Testis (tissue), 3 donors: Measurements from ENCODE around the gene ZEB2. TPM values are rescaled to one million over a fixed set of nuclear protein-coding genes. Genes with fewer than 3 reads are reported as not detected.

Source experiments
- DNase-seq: peaks from one replicate; pipeline ENCODE4 v3.0.0-alpha.2; 2019
- H3K27ac ChIP-seq, 2 donors: fragments of 200-600 bp; sonication (generic); one replicate each; pipeline ENCODE4 v1.5.1; 2019
- H3K27me3 ChIP-seq: fragments of 200-600 bp; sonication (generic); one replicate; pipeline ENCODE4 v1.5.1; 2019
- H3K36me3 ChIP-seq: fragments of 200-600 bp; sonication (generic); one replicate; pipeline ENCODE4 v1.5.1; 2017; ENCODE audit warnings: low read depth; ENCODE audit errors: missing control alignments
- H3K4me1 ChIP-seq: fragments of 200-600 bp; sonication (generic); one replicate; pipeline ENCODE4 v1.5.1; 2019
- H3K4me3 ChIP-seq, 2 donors: fragments of 200-600 bp; sonication (generic); one replicate each; pipeline ENCODE4 v1.5.1; 2017 to 2019
- H3K9me3 ChIP-seq: fragments of 200-600 bp; sonication (generic); one replicate; pipeline ENCODE4 v1.5.1; 2017
- CTCF ChIP-seq, 3 experiments: fragments of 450-650 bp in 2 of 3; fragments of 200-600 bp in 1 of 3; sonication (generic) in 1 of 3; IDR thresholded peaks; one replicate each; pipeline ENCODE4 v1.5.1; 2016 to 2019; ENCODE audit warnings: antibody characterized with exemption in 3 of 3, mild to moderate bottlenecking in 2 of 3, moderate library complexity in 1 of 3
- POLR2A ChIP-seq: fragments of 450-650 bp; IDR thresholded peaks from one replicate; pipeline ENCODE4 v1.6.1; 2017; ENCODE audit warnings: antibody characterized with exemption, mild to moderate bottlenecking, moderate library complexity
- WGBS, 2 donors: methylation state at CpG; one replicate each; pipeline ENCODE4 v1.1.5; 2018; 5-methylcytosine and 5-hydroxymethylcytosine counted together
- intact Hi-C: fragments of 100-400 bp; cut with DNase I; formaldehyde crosslinking; loops from one replicate; pipeline ENCODE4 v1.15.1; 2023; ENCODE audit warnings: low total_unique reads
- polyA plus RNA-seq: library from polyadenylated mRNA; stranded (reverse); fragments of 350-450 nt; fragmentation: Illumina TruSeq; extraction: RNeasy Lipid Tissue Mini Kit (QIAGEN cat#74804); gene quantifications from one replicate; pipeline ENCODE4 v1.2.3, GENCODE V29; 2014; ENCODE audit warnings: low read depth, low replicate concordance; ENCODE audit not compliant: insufficient read depth
- total RNA-seq, 2 donors: library from RNA; depleted of rRNA; stranded (reverse); fragments of >200 nt; gene quantifications; one replicate each; pipeline ENCODE4 v1.2.3, GENCODE V29; 2016

Gene ZEB2
- total and polyA plus RNA-seq, 3 donors from 2014 or later, result 38.7 to 96.4 (median 87.8) TPM

- Histone ChIP-seq H3K9me3 (no peaks in the 10 kb centered on the region), H3K27ac (peak overlapping the region in 1 of 2 donors; percentile 22), H3K36me3 (no peaks in the 10 kb centered on the region), H3K4me1 (no peaks in the 10 kb centered on the region), H3K4me3 (no peak overlapping the region), H3K27me3 (no peaks in the 10 kb centered on the region)
- 66 to 68% methylated on average over 2 of the region's 2 CpGs for WGBS, 2 donors
- intact Hi-C loops, result loop anchor here (10.0 kb wide), 1 partner anchor 1228 kb away; no protein-coding TSS in a partner anchor
- DNase-seq, result no peak
- TF ChIP-seq CTCF (IDR thresholded peaks at IDR 0.05), result no peak
- no peak for TF ChIP-seq POLR2A
Measured at GRCh38 chr2:144526831-144527230, 6.9 kb upstream of the ZEB2 start.

- no peaks in the 10 kb centered on the region for H3K27me3 ChIP-seq
- no peaks in the 10 kb centered on the region for H3K4me1 ChIP-seq
- no peaks in the 10 kb centered on the region for H3K9me3 ChIP-seq
- peak overlapping the region; percentile 65 to 75 for H3K4me3 ChIP-seq
- WGBS, 2 donors, result 1% methylated on average over 20 to 40 of the region's 58 CpGs
- DNase-seq, result peak; percentile 76
- H3K27ac ChIP-seq, result peak overlapping the region; percentile 99 to 100
- no peaks in the 10 kb centered on the region for H3K36me3 ChIP-seq
- TF ChIP-seq CTCF (IDR thresholded peaks at IDR 0.05) (no peak), POLR2A (no peak)
- intact Hi-C loops, result loop anchor here (10.0 kb wide), 1 partner anchor 1230 kb away; no protein-coding TSS in a partner anchor
Measured at GRCh38 chr2:144524118-144525009, 4.4 kb upstream of the ZEB2 start.

GRCh38 chr2:144523596-144524117 is 3.7 kb upstream of the ZEB2 start:
- TF ChIP-seq POLR2A (no peak), CTCF (IDR thresholded peaks at IDR 0.05) (no peak)
- 1% methylated on average over 14 to 15 of the region's 15 CpGs for WGBS, 2 donors
- intact Hi-C loops, result loop anchor here (10.0 kb wide), 1 partner anchor 1231 kb away; no protein-coding TSS in a partner anchor

GRCh38 chr2:144522897-144523595 is 3.1 kb upstream of the ZEB2 start:
- H3K4me3 ChIP-seq, result peak overlapping the region; percentile 65 to 75
- H3K4me1 ChIP-seq, result no peaks in the 10 kb centered on the region
- no peak for TF ChIP-seq POLR2A
- no peaks in the 10 kb centered on the region for H3K9me3 ChIP-seq
- no peaks in the 10 kb centered on the region for H3K27me3 ChIP-seq
- H3K27ac ChIP-seq, result peak overlapping the region; percentile 99 to 100
- WGBS, 2 donors, result 4 to 7% methylated on average over 21 of the region's 21 CpGs
- peak; percentile 86 for DNase-seq
- H3K36me3 ChIP-seq, result no peaks in the 10 kb centered on the region
- intact Hi-C loops, result loop anchor here (10.0 kb wide), 1 partner anchor 1232 kb away; no protein-coding TSS in a partner anchor

More at GRCh38 chr2:144523596-144524117, 3.7 kb upstream of the ZEB2 start:
- Histone ChIP-seq H3K4me1 (no peaks in the 10 kb centered on the region), H3K27ac (peak overlapping the region; percentile 99 to 100), H3K4me3 (peak overlapping the region; percentile 65 to 75), H3K9me3 (no peaks in the 10 kb centered on the region), H3K27me3 (no peaks in the 10 kb centered on the region), H3K36me3 (no peaks in the 10 kb centered on the region)
- DNase-seq, result no peak
